Measurements from ENCODE around the gene ERVW-1.
"Not testable (repeated sequence)": the region's sequence is repeated elsewhere in the genome, so short reads cannot be mapped to it uniquely, and the experiment has no call there.

The ERVW-1 gene

DNA sequence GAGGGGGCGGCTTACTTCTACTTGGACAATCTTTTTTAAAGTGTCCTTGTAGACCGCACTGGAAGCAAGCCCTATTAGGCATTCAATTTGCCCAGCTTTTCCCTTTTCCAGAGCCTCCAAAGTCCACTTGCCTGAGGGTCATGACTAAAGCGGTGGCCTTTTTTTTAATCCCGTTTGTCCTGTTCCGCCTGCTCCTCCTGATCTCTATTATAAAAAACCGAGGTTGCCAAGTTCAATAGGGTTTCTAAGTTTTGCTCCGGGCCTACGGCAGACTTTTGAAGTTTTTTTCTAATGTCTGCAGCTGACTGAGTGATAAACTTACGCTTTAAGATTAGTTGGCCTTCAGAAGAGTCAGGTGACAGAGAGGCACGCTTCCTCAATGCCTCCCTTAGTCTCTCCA is 3.8 kb downstream of the ERVW-1 start:
- DNase-seq (ENCODE audit: low read depth, low spot score) = not testable (repeated sequence)

GRCh38 chr7:92468589-92468988 is 9.2 kb downstream of the ERVW-1 start:
- DNase-seq (ENCODE audit: low read depth, low spot score) = not testable (repeated sequence)

GRCh38 chr7:92466682-92467081 is 11.1 kb downstream of the ERVW-1 start:
- DNase-seq (ENCODE audit: low read depth, low spot score) = no peak

- no peak for DNase-seq (ENCODE audit: low read depth, low spot score)
Measured at GRCh38 chr7:92464515-92464914, 13.2 kb downstream of the ERVW-1 start.

DNA sequence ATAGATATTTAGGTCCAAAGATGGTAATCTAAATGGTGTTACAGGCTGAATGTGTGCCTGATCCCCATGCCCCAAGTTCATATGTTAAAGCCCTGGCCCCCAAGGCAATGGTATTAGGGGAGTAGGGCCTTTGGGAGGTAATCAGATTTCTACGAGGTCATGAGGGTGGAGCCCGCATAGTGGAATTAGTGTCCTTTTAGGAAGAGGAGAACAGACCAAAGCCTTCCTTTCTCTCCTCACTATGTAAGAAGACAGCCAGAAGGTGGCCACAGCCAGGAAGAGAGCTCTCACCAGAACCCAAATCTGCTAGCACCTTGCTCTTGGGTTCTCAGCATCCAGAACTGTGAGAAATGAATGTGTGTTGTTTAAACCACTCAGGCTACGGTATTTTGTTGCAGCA is 15.2 kb downstream of the ERVW-1 start:
- no peak for DNase-seq (ENCODE audit: low read depth, low spot score)

DNA sequence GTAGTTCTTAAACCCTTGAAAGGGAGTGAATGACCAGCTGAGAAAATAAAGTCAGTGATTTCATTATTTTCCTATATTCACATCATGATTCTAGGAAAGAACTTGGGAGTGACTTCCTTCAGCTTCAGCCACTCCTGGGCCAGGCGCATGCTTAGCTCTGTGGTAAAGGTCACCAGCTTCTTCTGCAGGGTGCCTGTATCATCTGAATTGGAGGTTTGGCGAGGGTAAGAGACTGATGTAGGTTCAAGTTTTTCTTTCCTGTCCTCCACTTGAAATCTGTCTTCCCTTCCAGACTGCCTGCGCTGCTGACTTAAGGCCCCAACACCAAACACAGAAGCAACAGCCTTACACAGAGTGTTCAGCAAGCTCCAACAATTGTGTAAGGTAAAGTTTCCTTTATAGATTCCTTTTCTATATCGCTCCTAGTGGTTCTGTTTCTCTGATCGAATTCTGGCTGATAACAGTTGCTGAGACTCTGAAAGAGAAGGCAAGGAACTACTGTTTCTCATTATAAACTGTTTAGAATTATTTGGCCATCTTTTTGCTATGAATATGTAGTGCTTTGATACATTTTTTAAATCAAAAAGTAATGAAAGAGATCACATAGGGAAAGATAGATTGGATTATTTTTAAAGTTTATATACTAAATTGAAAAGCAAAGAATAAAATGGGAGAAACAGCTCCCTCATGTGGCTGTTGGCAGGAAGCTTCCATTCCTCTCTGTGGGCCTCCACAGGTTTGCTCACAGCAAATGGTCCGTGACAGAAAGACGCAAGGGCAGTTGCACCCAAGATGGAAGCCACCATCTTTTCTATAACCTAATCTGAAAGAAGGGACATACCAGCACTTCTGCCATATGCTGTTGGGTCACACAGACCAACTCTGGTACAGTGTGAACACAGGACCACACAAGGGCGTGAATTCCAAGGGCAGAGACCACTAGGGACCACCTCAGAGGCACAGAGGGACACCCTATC is 16.4 kb downstream of the ERVW-1 start:
- no peak for DNase-seq (ENCODE audit: low read depth, low spot score)

GRCh38 chr7:92460510-92460909 is 17.2 kb downstream of the ERVW-1 start:
- DNase-seq (ENCODE audit: low read depth, low spot score) = no peak

DNA sequence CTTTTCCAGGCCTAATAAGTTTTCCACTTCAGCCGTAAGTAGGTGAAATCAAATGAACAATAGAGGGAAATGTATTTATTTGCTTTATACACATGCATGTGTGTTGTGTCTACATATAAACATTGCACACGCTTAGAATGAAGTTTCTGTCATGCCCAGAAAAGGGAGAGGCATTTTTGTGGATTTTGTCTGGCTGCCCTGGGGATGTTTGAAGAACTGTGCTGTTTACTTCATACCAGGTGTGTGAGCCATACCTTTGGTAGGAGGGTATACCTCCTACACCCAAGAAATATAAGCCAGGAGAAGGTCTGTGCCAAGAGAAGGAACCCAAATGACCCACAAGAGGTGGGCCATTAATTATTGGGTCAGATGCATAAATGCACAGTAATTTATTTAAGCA is 17.6 kb downstream of the ERVW-1 start:
- DNase-seq (ENCODE audit: low read depth, low spot score) = no peak

GRCh38 chr7:92456236-92456635 is 21.5 kb downstream of the ERVW-1 start:
- no peak for DNase-seq (ENCODE audit: low read depth, low spot score)

- DNase-seq (ENCODE audit: low read depth, low spot score) = no peak
Measured at GRCh38 chr7:92451645-92452044, 26.1 kb downstream of the ERVW-1 start.

GRCh38 chr7:92448205-92448747 is 29.5 kb downstream of the ERVW-1 start:
- no peak for DNase-seq (ENCODE audit: low read depth, low spot score)

DNA sequence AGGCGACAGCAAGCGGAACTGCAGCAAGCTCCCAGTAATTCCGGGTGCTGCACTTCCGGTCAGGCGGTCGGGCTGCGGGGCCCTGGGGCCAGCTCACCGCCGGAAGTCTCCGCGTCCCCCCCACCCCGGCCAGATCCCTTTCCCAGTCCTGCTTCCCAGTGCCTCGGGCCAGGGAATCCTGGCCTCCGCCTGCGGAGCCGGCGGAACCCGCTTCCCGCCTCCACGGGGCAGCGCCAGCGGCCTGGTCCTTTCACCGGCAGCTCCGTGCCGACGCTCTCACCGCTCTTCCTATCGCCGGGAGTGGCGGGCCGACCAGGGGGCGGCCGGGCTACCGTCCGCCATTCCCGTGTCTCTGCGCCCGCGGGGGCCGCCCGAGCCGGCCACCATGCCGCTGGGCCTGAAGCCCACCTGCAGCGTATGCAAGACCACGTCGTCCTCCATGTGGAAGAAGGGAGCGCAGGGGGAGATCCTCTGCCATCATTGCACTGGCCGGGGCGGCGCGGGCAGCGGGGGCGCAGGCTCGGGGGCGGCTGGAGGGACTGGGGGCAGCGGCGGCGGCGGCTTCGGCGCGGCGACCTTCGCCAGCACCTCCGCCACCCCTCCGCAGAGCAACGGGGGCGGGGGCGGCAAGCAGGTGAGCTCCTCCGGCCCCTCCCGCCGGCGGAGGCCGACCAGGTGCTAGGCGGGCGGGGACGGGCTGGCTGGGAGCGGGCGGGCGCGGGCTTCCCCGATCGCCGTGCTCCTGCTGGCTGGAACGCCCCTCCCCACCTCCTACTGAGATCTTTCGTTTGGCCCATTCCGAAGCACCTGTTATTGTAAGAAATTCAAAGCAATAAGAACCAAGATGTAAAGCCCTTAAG is 30.2 kb downstream of the ERVW-1 start, which contains the start of gene GATAD1:
Gene GATAD1, plus strand, starts transcription at position 138 of the 860 bp plus-strand sequence. Its CDS starts 248 bp downstream, at position 386.
- DNase-seq (ENCODE audit: low read depth, low spot score) = no peak

- DNase-seq (ENCODE audit: low read depth, low spot score) = no peak
Measured at GRCh38 chr7:92446869-92447344, 30.8 kb downstream of the ERVW-1 start.

DNA sequence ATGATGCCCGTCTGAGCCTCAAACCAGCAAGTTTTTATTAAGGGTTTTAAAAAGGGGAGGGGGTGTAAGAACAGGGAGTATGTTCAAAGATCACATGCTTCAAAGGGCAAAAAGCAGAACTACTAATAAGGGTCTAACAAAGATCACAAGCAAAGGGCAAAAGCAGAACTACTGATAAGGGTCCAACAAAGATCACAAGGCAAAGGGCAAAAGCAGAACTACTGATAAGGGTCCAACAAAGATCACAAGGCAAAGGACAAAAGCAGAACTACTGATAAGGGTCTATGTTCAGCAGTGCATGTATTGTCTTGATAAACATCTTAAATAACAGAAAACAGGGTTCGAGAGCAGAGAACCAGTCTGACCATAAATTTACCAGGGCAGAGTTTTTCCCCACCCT is 35.0 kb downstream of the ERVW-1 start:
- DNase-seq (ENCODE audit: low read depth, low spot score) = not testable (repeated sequence)

GRCh38 chr7:92437956-92438491 is 39.7 kb downstream of the ERVW-1 start:
- no peak for DNase-seq (ENCODE audit: low read depth, low spot score)

GRCh38 chr7:92436612-92437445 is 40.9 kb downstream of the ERVW-1 start:
- no peak for DNase-seq (ENCODE audit: low read depth, low spot score)

- DNase-seq (ENCODE audit: low read depth, low spot score) = no peak
Measured at GRCh38 chr7:92435542-92435941, 42.2 kb downstream of the ERVW-1 start.

DNA sequence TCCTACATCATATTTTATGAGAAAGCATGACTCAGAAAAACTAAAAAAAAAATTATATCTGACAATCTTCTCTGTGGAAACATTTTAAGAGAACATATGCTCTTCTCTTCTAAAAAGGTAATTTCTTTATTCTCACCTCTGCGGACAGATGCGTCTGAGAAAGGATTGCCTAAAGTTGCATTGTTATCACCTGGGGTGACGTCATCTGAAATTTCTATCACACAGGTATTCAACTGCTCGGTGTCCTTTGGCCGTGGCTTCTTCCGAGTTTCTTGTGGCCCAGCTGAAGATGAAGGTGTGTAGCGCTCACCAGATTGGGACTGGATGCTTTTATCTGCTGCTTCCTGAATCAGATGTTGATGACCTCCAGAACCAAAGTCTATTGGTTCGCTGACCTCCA is 44.7 kb downstream of the ERVW-1 start:
- DNase-seq (ENCODE audit: low read depth, low spot score) = no peak

DNA sequence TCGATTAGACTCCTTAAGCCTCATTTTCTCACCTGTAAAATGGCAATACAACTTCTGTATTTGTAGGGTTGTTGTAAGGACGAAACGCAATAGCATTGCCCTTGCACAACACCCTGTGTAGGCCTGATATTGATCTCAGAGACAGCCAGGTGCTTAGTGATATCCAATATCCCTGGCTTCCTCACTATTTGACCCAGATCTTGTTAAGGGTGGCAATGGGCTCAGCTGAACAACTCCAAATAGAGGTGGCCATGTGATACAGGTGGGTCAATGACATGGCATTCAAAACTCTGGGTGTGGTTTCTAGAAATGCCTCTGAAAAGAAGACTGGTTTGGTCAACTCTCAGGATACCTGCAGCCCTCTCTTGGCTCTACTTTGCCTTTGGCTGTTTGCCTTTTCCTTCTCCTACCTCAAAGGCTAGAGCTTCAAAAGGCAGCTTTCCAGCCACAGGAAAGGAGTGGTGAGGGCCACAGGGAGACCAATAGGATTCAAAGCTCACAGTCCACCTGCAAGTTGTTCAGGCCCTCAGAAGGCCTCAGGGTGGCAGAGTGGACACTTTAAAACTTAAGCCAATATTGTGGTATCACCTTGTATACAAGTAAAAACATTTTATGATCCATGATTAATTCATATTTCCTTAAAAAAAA is 45.3 kb downstream of the ERVW-1 start:
- no peak for DNase-seq (ENCODE audit: low read depth, low spot score)

GRCh38 chr7:92427193-92427592 is 50.6 kb downstream of the ERVW-1 start:
- no peak for DNase-seq (ENCODE audit: low read depth, low spot score)

Measured in iPS DF 19.7 (cell line).